H1 (cell line): ENCODE results near the gene OR8K5. TPM values are rescaled to one million over a fixed set of nuclear protein-coding genes. Genes with fewer than 3 reads are reported as not detected.

ENCODE experiments used
- CTCF ChIA-PET: fragments of 300-600 bp; sonication (Branson Sonifier 250); formaldehyde crosslinking; loops from one replicate; lab custom pipeline; 2021; ENCODE audit not compliant: partially characterized antibody; lab: Charles Lee
- POLR2A ChIA-PET: fragments of 300-600 bp; sonication (Branson Sonifier 250); formaldehyde crosslinking; loops from one replicate; lab custom pipeline; 2021; ENCODE audit warnings: inconsistent platforms; ENCODE audit not compliant: partially characterized antibody; lab: Charles Lee
- DNase-seq, 2 experiments: peaks; one replicate each; pipeline versions ENCODE4 v3.0.0 to v3.0.0-alpha.2; 2010 to 2022; ENCODE audit warnings: low spot score in 2 of 2, low read depth in 1 of 2, mixed read lengths in 1 of 2
- FAIRE-seq: peaks from 2 replicates; lab custom pipeline; 2011; peaks lifted over from hg19 to GRCh38; lab: Jason Lieb, UNC
- H2AFZ ChIP-seq: 2 replicates; pipeline ENCODE4 v1.8.1; 2012; ENCODE audit warnings: low read length, inconsistent platforms
- H2AK5ac ChIP-seq: 2 replicates; pipeline ENCODE4 v1.6.1; 2013; ENCODE audit warnings: low read depth, low read length
- H2BK120ac ChIP-seq: replicated peaks from 2 replicates; pipeline ENCODE3; 2013; ENCODE audit warnings: low read depth, low read length, inconsistent platforms
- H2BK12ac ChIP-seq: 2 replicates; pipeline ENCODE4 v1.6.1; 2013; ENCODE audit warnings: low read depth, low read length
- H2BK15ac ChIP-seq: 2 replicates; pipeline ENCODE4 v1.6.1; 2013; ENCODE audit warnings: low read length
- H2BK20ac ChIP-seq: 2 replicates; pipeline ENCODE4 v1.6.1; 2013; ENCODE audit warnings: low read length
- H2BK5ac ChIP-seq: 2 replicates; pipeline ENCODE4 v1.6.1; 2013; ENCODE audit warnings: low read depth, low read length
- H3K14ac ChIP-seq: 2 replicates; pipeline ENCODE4 v1.6.1; 2013; ENCODE audit warnings: inconsistent platforms; ENCODE audit not compliant: insufficient read length
- H3K18ac ChIP-seq: 2 replicates; pipeline ENCODE4 v1.6.1; 2013; ENCODE audit warnings: low read length; ENCODE audit errors: extremely low read depth
- H3K23ac ChIP-seq: 2 replicates; pipeline ENCODE4 v1.6.1; 2013; ENCODE audit warnings: inconsistent platforms; ENCODE audit not compliant: insufficient read length
- H3K23me2 ChIP-seq: 2 replicates; pipeline ENCODE4 v1.6.1; 2013; ENCODE audit warnings: low read depth, low read length
- H3K27ac ChIP-seq: 2 replicates; pipeline ENCODE4 v1.6.1; 2011; ENCODE audit warnings: low read depth, low read length, inconsistent platforms
- H3K27me3 ChIP-seq, 4 experiments: replicated peaks in 1 of 4; 1 replicate in 1 of 4; 2 replicates in 3 of 4; pipeline versions ENCODE4 v1.6.1 to v1.8.1; 2011 to 2013; ENCODE audit warnings: low read length in 3 of 4, mild to moderate bottlenecking in 3 of 4, inconsistent platforms in 2 of 4, mixed read lengths in 2 of 4, moderate library complexity in 1 of 4; ENCODE audit not compliant: control insufficient read depth in 3 of 4, insufficient read depth in 3 of 4; ENCODE audit errors: extremely low read depth in 1 of 4
- H3K36me3 ChIP-seq, 4 experiments: 2 replicates each; pipeline versions ENCODE4 v1.6.1 to v1.8.1; 2011 to 2013; ENCODE audit warnings: mild to moderate bottlenecking in 4 of 4, low read length in 3 of 4, moderate library complexity in 2 of 4, control low read depth in 1 of 4, inconsistent platforms in 1 of 4; ENCODE audit not compliant: insufficient read depth in 4 of 4, control insufficient read depth in 2 of 4
- H3K4ac ChIP-seq: replicated peaks from 2 replicates; pipeline ENCODE3; 2013; ENCODE audit warnings: low read length, low read depth, mixed read lengths, inconsistent platforms; ENCODE audit not compliant: insufficient read length
- H3K4me1 ChIP-seq, 4 experiments: replicated peaks in 1 of 4; 1 replicate in 1 of 4; 2 replicates in 3 of 4; pipeline versions ENCODE4 v1.6.1 to v1.8.1; 2011 to 2013; ENCODE audit warnings: low read length in 3 of 4, inconsistent platforms in 2 of 4, mixed read lengths in 1 of 4; ENCODE audit not compliant: insufficient read depth in 4 of 4, control insufficient read depth in 3 of 4
- H3K4me2 ChIP-seq, 2 experiments: 2 replicates each; pipeline versions ENCODE4 v1.6.1 to v1.8.1; 2011 to 2013; ENCODE audit warnings: low read depth in 2 of 2, low read length in 2 of 2, control low read depth in 1 of 2, inconsistent platforms in 1 of 2, mild to moderate bottlenecking in 1 of 2; ENCODE audit not compliant: insufficient read depth in 1 of 2
- H3K4me3 ChIP-seq, 4 experiments: fragments of 200-600, 300-600 bp in 1 of 4; sonication (generic), shearing (Covaris generic), sonication (Bioruptor Twin) in 1 of 4; 2 replicates each; pipeline versions ENCODE4 v1.5.1 to v1.8.1; 2011 to 2016; ENCODE audit warnings: low read length in 4 of 4, low read depth in 3 of 4, control low read depth in 2 of 4, inconsistent platforms in 2 of 4, mild to moderate bottlenecking in 2 of 4, mixed read lengths in 1 of 4, moderate library complexity in 1 of 4; ENCODE audit not compliant: insufficient read depth in 2 of 4; ENCODE audit errors: extremely low read depth in 1 of 4
- H3K56ac ChIP-seq: replicated peaks from 2 replicates; pipeline ENCODE3; 2013; ENCODE audit warnings: low read depth, mild to moderate bottlenecking, mixed read lengths, low read length, inconsistent platforms; ENCODE audit not compliant: insufficient read length
- H3K79me1 ChIP-seq: 2 replicates; pipeline ENCODE4 v1.6.1; 2013; ENCODE audit warnings: low read depth, low read length, control low read depth
- H3K79me2 ChIP-seq, 2 experiments: 2 replicates each; pipeline versions ENCODE4 v1.6.1 to v1.8.1; 2012 to 2013; ENCODE audit warnings: low read length in 2 of 2, mild to moderate bottlenecking in 2 of 2, inconsistent platforms in 1 of 2; ENCODE audit not compliant: insufficient read depth in 2 of 2, control insufficient read depth in 1 of 2
- H3K9ac ChIP-seq, 4 experiments: replicated peaks in 1 of 4; 1 replicate in 1 of 4; 2 replicates in 3 of 4; pipeline versions ENCODE4 v1.6.1 to v1.8.1; 2011 to 2013; ENCODE audit warnings: low read depth in 3 of 4, low read length in 3 of 4, control low read depth in 2 of 4, mild to moderate bottlenecking in 2 of 4, moderate library complexity in 2 of 4, inconsistent platforms in 1 of 4; ENCODE audit errors: extremely low read depth in 1 of 4
- H3K9me3 ChIP-seq, 2 experiments: 2 replicates each; pipeline versions ENCODE4 v1.6.1 to v1.8.1; 2012 to 2013; ENCODE audit warnings: mild to moderate bottlenecking in 2 of 2, moderate library complexity in 2 of 2, control low read depth in 1 of 2, inconsistent platforms in 1 of 2, low read depth in 1 of 2, low read length in 1 of 2, mixed read lengths in 1 of 2; ENCODE audit not compliant: insufficient read depth in 2 of 2
- H4K20me1 ChIP-seq, 2 experiments: replicated peaks in 1 of 2; 2 replicates each; pipeline versions ENCODE3 to v1.8.1; 2011 to 2013; ENCODE audit warnings: inconsistent platforms in 2 of 2, low read length in 2 of 2, mild to moderate bottlenecking in 1 of 2; ENCODE audit not compliant: insufficient read depth in 2 of 2, control insufficient read depth in 1 of 2
- H4K5ac ChIP-seq: 2 replicates; pipeline ENCODE4 v1.6.1; 2013; ENCODE audit warnings: low read length, low read depth, mixed read lengths, inconsistent platforms; ENCODE audit not compliant: insufficient read length
- H4K8ac ChIP-seq: 2 replicates; pipeline ENCODE4 v1.8.0; 2013; ENCODE audit warnings: mild to moderate bottlenecking, moderate library complexity, low read length, inconsistent platforms; ENCODE audit not compliant: insufficient read depth; ENCODE audit errors: extremely low read depth
- H4K91ac ChIP-seq: replicated peaks from 2 replicates; pipeline ENCODE3; 2013; ENCODE audit warnings: low read length, mixed read lengths, inconsistent platforms; ENCODE audit not compliant: insufficient read length
- BACH1 ChIP-seq: IDR thresholded peaks from 2 replicates; pipeline ENCODE4 v1.6.1; 2012; ENCODE audit warnings: low read length, improper control_type of control experiment
- KDM1A ChIP-seq: fragments of 200-600, 300-600 bp; sonication (generic); IDR thresholded peaks from 2 replicates; pipeline ENCODE4 v1.7.1; 2016; ENCODE audit warnings: mild to moderate bottlenecking, low read length, borderline replicate concordance
- NANOG ChIP-seq: IDR thresholded peaks from 2 replicates; pipeline ENCODE4 v1.6.1; 2011; ENCODE audit warnings: low read length, low read depth, mild to moderate bottlenecking, inconsistent platforms; ENCODE audit not compliant: insufficient read depth, poor library complexity, severe bottlenecking
- POLR2AphosphoS5 ChIP-seq: IDR thresholded peaks from 2 replicates; pipeline ENCODE4 v1.6.1; 2011; ENCODE audit warnings: low read depth, low read length
- RBBP5 ChIP-seq: IDR thresholded peaks from 2 replicates; pipeline ENCODE4 v1.7.1; 2012; ENCODE audit warnings: low read depth, mild to moderate bottlenecking, inconsistent platforms, low read length, moderate library complexity, borderline replicate concordance
- SIN3A ChIP-seq, 2 experiments: IDR thresholded peaks in 1 of 2; conservative IDR thresholded peaks in 1 of 2; 2 replicates each; pipeline ENCODE4 v1.6.1; 2011 to 2012; ENCODE audit warnings: low read length in 2 of 2, improper control_type of control experiment in 1 of 2, low read depth in 1 of 2, mild to moderate bottlenecking in 1 of 2
- TAF1 ChIP-seq: IDR thresholded peaks from 2 replicates; pipeline ENCODE4 v1.6.1; 2011; ENCODE audit warnings: mild to moderate bottlenecking, low read depth, low read length
- TBP ChIP-seq: IDR thresholded peaks from 2 replicates; pipeline ENCODE4 v1.6.1; 2011; ENCODE audit warnings: low read depth, low read length, improper control_type of control experiment
- WGBS, 2 experiments: shearing (Covaris generic) in 1 of 2; methylation state at CpG; one replicate each; pipeline versions ENCODE4 v1.1.6 to v1.1.7; 2013 to 2015; ENCODE audit warnings: low lambda C conversion rate in 2 of 2, mixed read lengths in 2 of 2, inconsistent platforms in 1 of 2, low coverage in 1 of 2, missing lambda C conversion rate in 1 of 2; ENCODE audit not compliant: insufficient replicate concordance in 2 of 2, insufficient coverage in 1 of 2, insufficient read length in 1 of 2; ENCODE audit errors: extremely low coverage in 1 of 2, missing lambda C conversion rate in 1 of 2; 5-methylcytosine and 5-hydroxymethylcytosine counted together
- polyA plus RNA-seq, 7 experiments: library from polyadenylated mRNA; depleted of rRNA in 3 of 7; stranded (reverse) in 5 of 7; unstranded in 2 of 7; fragments of >200 nt in 5 of 7; fragments of 200-250 nt in 2 of 7; gene quantifications; 1 replicate in 5 of 7; 2 replicates in 1 of 7; 4 replicates in 1 of 7; pipeline versions ENCODE4 v1.2.1 to v1.2.3, GENCODE V29; 2011 to 2013; ENCODE audit warnings: missing spikeins in 2 of 7, mixed read lengths in 2 of 7
- total RNA-seq: library from RNA; stranded (reverse); fragmentation: NEBNext Ultra II Directional; extraction: Animal tissue kit (Norgen Biotek cat#: 25700); gene quantifications from 2 replicates; pipeline ENCODE4 v1.2.1, GENCODE V29; 2021

Gene OR8K5
- total and polyA plus RNA-seq, 2 of the 8 experiments (the other 6 are each of a cell fraction or from before 2014, with no cell fraction given): not detected

GRCh38 chr11:56172256-56172830 lies 12.2 kb upstream of the OR8K5 start:
- FAIRE-seq: no peak
- Histone ChIP-seq H2BK12ac (no peak overlapping the region), H2BK20ac (no peak overlapping the region), H4K5ac (no peak overlapping the region), H2AK5ac (no peak overlapping the region), H2BK5ac (no peak overlapping the region), H2AFZ (peak overlapping the region; percentile 18; the same call in 1 of the 2 replicates), H3K4me1 (no peaks in the 10 kb centered on the region), H3K23me2 (no peaks in the 10 kb centered on the region), H3K9ac (no peak overlapping the region), H4K91ac (no peak overlapping the region), H3K27ac (no peak overlapping the region), H3K23ac (no peak overlapping the region), H2BK15ac (no peak overlapping the region), H4K20me1 (no peaks in the 10 kb centered on the region), H3K4me2 (no peak overlapping the region), H3K79me1 (no peaks in the 10 kb centered on the region), H4K8ac (no peak overlapping the region), H3K4ac (no peak overlapping the region), H2BK120ac (no peak overlapping the region), H3K9me3 (no peaks in the 10 kb centered on the region), H3K18ac (no peak overlapping the region), H3K14ac (no peak overlapping the region), H3K79me2 (no peaks in the 10 kb centered on the region), H3K56ac (no peak overlapping the region), H3K27me3 (peaks cover 0 to 1% (median 0%) of the 10 kb centered on the region in 4 experiments; a peak in 1 of 7 replicates), H3K4me3 (no peak overlapping the region), H3K36me3 (no peaks in the 10 kb centered on the region)
- 92% methylated on average over 3 of the region's 3 CpGs; no CpG with 5 or more reads in 1 of the 2 experiments for WGBS, 2 experiments
- ChIA-PET POLR2A (no interaction called here), CTCF (no interaction called here)
- no peak for DNase-seq
- TF ChIP-seq KDM1A: no peak
- no peak for TF ChIP-seq RBBP5
- TF ChIP-seq SIN3A (conservative IDR thresholded peaks at IDR 0.05 in 1 of 2, IDR thresholded peaks at IDR 0.05 in 1 of 2; ENCODE audit: low read depth in 1 of 2, low read length in 2 of 2): no peak
- no peak for TF ChIP-seq TBP
- TF ChIP-seq NANOG: no peak
- no peak for TF ChIP-seq POLR2AphosphoS5
- TF ChIP-seq BACH1: no peak
- no peak for TF ChIP-seq TAF1
